SIG-M5 (cell line): ENCODE measurements around the gene GOLGA6L10.
"Not testable (repeated sequence)": the region's sequence is repeated elsewhere in the genome, so short reads cannot be mapped to it uniquely, and the experiment has no call there.

ENCODE experiments used
- DNase-seq: peaks from one replicate; lab custom pipeline; 2025; lab: John Stamatoyannopoulos, UW

GOLGA6L10 gene

DNA sequence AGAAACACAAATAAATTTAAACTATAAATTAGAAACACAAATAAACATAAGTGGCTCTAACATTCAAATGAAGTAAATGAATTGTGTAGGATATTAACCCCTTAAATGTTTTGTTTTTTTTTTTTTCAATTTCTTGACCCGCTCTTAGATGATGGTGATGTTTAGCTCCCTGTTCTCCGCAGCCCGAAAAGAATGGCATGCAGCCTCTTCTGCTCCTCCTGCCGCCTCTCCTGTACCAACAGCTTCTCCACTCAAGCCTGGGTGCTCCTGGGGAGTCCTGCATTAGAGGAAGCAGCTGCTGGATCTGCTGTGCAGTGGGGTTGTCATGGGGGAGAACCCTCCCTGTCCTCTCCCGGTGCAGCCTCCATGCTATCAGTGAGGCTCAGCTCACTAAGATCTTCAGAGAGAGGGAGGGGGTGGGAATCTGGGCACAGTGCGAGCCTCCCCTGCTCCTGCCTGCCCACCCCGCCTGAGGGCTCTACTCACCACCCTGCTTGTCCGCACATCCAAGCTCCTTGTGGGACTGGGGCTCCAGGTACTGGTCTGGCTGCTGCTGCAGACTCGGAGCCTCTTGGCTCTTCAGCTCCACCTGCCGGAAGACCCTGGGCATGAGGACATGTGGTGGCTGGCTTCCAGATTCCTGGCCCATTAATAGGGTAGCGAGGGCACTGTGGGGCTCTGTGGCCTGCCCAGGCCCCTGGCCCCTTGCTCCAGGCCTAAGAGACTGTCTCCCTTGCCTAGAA is 6.5 kb downstream of the GOLGA6L10 start:
- not testable (repeated sequence) for DNase-seq

- DNase-seq = not testable (repeated sequence)
Measured at GRCh38 chr15:82338573-82338972, 10.7 kb downstream of the GOLGA6L10 start.

GRCh38 chr15:82338053-82338452 is 11.2 kb downstream of the GOLGA6L10 start:
- DNase-seq = not testable (repeated sequence)

GRCh38 chr15:82337051-82337450 is 12.2 kb downstream of the GOLGA6L10 start:
- DNase-seq = not testable (repeated sequence)

GRCh38 chr15:82336180-82336647 is 13.1 kb downstream of the GOLGA6L10 start:
- not testable (repeated sequence) for DNase-seq

GRCh38 chr15:82335006-82335405 is 14.3 kb downstream of the GOLGA6L10 start:
- not testable (repeated sequence) for DNase-seq

- not testable (repeated sequence) for DNase-seq
Measured at GRCh38 chr15:82334554-82334932, 14.7 kb downstream of the GOLGA6L10 start.

DNA sequence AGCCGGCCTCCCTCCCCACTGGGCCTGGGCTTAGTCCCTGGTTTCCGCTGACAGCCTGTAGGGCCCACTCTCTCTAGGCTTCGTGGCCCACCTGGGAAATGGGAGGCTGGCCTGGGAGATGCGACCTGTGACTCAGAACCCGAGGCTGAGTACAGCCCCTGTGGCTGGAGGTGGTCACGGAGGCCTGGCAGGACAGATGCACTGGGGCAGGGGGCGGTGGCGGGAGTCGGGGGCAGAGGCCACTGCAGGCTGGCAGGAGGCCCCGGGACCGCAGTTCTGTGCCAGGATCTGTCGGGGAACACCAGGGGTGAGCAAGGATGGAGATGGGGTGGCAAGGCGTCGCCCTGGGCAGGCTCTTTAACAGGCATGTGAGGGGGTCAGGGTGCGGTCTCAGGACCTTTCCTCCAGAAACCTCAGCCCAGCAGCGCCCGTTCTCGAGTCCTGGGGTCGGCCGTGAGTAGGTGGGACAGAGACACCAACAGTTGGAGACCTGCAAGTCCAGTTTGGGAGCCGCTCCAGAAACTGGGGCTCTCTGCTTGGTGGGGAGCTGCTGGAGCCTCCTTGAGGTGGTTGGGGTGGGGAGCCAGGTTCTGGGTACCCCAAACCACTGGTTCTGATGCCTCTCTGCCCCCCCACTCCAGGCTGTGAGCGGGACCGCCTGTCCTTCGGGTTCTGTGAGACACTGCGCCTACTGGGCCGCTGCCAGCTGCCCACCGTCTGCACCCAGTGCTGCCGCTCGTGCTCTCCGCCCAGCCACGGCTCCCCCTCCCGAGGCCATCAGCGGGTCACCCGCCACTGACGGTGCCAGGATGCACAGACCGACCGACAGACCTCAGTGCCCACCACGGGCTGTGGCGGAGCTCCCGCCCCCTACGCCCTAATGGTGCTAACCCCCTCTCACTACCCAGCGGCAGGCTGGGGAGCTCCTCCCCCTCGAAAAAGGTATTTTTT is 15.4 kb downstream of the GOLGA6L10 start:
- not testable (repeated sequence) for DNase-seq

DNA sequence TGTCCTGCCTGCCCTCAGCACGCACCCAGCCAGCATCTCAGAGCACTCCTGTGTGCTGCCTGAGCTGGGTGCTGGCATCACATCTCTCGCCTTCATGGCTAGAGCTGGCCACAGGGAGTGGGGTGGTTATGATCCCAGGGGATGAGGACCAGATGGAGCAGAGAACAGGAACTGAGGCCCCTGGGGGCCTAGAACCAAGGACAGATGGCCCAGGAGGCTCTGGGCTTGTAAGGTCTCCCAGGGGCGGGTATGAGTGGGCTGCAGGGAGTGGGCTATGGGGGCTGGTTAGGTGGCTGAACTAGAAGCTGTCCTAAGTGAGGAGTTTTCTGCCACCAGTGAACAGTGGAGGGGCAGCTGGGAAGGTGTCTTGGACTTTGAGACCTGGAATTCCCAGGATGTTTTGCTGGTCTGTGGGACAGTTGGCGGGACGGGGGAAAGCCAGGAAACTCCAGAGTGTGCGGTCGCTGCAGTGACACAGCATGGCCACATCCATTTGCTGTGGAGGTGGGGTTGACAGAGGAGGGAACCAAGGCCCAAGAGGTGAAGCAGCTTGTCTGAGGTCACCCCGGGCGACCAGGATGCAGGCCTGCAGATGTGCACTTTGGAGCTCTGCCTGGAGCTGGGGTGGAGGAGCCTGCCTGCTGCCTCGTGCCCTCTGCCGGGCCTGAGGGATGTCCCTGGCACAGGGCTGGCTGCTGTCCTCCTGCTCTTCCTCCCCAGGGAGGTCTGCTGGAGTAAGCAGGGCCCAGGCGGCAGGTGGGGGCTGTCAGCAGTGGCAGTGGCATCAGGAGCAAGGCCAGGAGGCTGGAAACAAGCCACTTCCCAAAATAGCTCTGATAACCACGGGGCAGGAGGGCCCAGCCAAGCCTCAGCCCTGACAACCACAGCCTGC is 16.3 kb downstream of the GOLGA6L10 start:
- DNase-seq = not testable (repeated sequence)

DNA sequence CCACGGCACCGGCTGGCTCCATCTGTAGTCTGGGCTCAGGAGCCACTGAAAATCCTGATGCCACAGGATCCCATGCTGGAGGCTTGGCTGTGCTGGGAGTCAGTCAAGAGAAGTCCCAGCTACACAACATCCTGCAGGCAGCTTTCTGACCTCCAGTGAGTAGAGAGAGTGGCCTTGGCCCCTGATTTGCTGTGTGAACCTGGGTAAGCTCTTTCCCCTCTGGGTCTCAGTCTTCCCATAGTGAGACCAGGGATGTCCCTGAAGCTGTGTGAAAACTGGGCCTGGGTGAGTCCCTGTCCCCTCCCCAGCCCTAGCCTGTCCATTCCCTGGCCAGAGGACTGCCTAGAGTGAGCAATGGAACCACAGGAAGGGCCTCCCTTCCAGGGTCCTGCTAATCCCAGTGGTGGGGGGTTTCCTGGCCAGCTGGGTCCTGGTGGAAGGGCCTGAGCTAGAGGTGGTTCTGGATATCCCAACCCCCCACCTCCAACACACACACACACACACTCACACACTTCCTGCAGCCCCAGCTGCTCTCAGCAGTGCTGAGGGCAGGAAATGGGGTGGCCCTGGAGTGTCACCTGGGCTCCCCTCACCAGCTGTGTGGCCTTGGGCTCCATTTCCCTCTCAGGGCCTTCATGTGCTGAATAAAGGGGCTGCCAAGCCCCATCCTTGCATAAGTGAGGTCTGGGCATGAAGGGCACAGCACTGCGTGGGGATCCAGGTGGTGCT is 17.5 kb downstream of the GOLGA6L10 start:
- not testable (repeated sequence) for DNase-seq

GRCh38 chr15:82330921-82331320 is 18.4 kb downstream of the GOLGA6L10 start:
- DNase-seq = not testable (repeated sequence)

- not testable (repeated sequence) for DNase-seq
Measured at GRCh38 chr15:82329039-82329438, 20.2 kb downstream of the GOLGA6L10 start.

DNA sequence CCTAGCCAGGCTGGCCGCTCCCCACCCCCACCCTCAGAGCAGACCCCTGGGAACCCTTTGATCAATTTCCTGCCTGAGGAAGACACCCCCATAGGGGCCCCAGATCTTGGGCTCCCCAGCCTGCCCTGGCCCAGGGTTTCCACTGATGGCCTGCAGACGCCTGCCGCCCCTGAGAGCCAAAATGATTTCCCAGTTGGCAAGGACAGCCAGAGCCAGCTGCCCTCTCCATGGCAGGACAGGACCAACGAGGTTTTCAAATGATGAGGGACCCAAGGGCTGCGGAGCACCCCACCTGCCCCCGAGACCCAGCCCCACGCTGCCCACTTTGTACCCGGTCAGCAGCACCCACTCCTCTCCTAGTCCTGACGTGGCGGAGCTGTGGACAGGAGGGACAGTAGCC is 21.9 kb downstream of the GOLGA6L10 start:
- not testable (repeated sequence) for DNase-seq

- DNase-seq = not testable (repeated sequence)
Measured at GRCh38 chr15:82326896-82327295, 22.4 kb downstream of the GOLGA6L10 start.

- DNase-seq = not testable (repeated sequence)
Measured at GRCh38 chr15:82325646-82326045, 23.6 kb downstream of the GOLGA6L10 start.

GRCh38 chr15:82324831-82325230 is 24.4 kb downstream of the GOLGA6L10 start:
- DNase-seq = not testable (repeated sequence)

- not testable (repeated sequence) for DNase-seq
Measured at GRCh38 chr15:82322488-82322887, 26.8 kb downstream of the GOLGA6L10 start.

DNA sequence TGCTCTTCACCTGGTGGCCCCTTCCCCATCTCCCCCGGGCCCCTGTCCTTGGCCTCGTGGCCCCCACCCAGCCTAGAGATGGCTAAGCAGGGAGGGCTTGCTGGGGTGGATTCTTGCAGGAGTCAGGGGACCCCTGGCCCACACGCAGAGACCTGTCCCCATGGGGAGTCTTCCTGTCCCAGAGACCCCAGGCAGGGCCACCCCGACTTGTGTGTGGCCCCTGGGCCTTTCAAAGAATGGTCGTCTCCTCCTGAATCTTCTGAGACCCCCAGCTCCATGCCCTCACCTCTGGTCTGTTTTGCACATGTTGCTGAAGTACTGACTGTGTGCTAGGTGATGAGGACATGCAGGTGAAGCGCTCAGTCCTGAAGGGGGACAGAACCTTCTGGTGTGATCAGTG is 28.4 kb downstream of the GOLGA6L10 start:
- DNase-seq = not testable (repeated sequence)

DNA sequence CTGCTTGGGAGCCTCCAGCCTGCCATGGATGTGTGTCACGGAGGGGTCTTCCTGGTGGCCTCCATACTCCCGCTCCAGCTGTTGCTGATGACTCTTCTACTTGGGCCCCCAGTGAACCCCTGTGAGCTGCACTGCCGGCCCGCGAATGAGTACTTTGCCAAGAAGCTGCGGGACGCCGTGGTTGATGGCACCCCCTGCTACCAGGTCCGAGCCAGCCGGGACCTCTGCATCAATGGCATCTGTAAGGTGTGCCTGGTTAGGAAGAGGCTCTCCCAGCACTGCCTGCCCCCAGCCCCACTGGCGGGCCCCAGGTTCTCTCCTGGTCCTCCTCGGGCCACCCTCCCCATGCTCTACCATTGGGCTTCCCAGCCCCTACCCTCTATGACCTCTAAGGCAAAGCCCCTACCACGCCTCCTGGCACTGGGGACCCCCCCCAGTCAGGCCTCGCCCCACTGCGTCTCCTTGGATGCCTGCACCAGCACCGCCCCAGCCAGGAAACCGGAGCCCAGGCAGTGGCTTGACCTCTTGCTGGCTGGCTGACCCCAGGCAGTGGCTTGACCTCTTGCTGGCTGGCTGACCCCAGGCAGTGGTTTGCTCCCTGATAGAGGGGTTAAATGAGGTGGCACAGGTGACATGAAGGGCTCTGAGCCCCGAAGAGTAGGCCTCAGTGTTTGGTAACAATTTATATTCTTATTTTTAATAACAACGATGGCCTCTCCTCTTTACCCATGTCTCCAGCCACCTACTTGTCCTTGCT is 29.6 kb downstream of the GOLGA6L10 start:
- not testable (repeated sequence) for DNase-seq

DNA sequence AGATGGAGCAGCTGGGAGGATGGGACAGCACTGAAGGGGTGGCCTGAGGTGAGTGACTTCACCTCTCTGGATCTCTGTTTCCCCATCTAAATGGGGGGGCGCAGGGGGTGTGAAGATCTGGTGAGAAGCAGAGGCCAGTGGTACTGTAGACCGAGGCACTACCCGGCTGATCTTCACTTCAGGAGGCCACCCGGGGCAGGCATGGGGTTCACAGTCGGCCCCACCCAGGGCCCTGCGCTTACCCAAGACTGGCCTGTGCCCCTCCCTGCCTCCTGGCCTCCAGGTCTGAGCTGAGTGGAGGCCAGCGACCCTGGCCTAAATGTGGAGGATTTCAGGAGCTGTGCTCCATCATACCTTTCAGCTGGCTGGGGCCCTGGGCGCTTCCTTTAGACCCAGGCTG is 31.0 kb downstream of the GOLGA6L10 start:
- DNase-seq = not testable (repeated sequence)
